ENCODE measurements around the gene NEK1.
"Not testable (repeated sequence)": the region's sequence is repeated elsewhere in the genome, so short reads cannot be mapped to it uniquely, and the experiment has no call there.

Gene NEK1

DNA sequence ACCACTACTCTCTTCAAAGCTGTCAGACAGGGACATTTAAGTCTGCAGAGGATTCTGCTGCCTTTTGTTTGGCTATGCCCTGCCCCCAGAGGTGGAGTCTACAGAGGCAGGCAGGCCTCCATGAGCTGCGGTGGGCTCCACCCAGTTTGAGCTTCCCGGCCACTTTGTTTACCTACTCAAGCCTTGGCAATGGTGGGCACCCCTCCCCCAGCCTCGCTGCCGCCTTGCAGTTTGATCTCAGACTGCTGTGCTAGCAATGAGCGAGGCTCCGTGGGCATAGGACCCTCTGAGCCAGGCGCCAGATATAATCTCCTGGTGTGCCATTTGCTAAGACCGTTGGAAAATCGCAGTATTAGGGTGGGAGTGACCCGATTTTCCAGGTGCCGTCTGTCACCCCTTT is 112.5 kb downstream of the NEK1 start:
- not testable (repeated sequence) for DNase-seq (ENCODE audit: low read depth in 3 of 3)

DNA sequence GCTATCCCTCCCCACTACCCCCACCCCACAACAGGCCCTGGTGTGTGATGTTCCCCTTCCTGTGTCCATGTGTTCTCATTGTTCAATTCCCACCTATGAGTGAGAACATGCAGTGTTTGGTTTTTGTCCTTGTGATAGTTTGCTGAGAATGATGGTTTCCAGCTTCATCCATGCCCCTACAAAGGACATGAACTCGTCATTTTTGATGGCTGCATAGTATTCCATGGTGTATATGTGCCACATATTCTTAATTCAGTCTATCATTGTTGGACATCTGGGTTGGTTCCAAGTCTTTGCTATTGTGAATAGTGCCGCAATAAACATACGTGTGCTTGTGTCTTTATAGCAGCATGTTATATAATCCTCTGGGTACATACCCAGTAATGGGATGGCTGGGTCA is 118.1 kb downstream of the NEK1 start:
- DNase-seq (ENCODE audit: low read depth in 3 of 3): not testable (repeated sequence)

DNA sequence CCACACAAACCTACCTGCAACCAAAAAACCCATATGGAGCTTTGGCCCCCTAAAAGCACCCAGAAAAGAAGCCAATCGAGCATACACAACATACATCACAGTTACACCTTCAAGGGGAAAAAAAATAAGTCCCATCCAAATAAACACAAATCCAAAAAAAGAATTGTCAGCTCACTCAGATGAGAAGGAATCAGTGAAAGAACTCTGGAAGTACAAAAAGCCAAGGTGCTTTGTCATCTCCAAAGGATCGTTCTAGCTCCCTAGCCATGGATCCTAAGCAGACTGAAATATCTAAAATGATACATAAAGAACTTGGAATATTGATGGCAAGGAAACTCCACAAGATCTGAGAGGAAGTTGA is 119.2 kb downstream of the NEK1 start:
- DNase-seq (ENCODE audit: low read depth in 3 of 3): no peak

GRCh38 chr4:169492436-169493163 is 119.8 kb downstream of the NEK1 start:
- peak in 1 of 3 experiments; percentile 11 for DNase-seq (ENCODE audit: low read depth in 3 of 3)

GRCh38 chr4:169491211-169491610 is 121.2 kb downstream of the NEK1 start:
- no peak for DNase-seq (ENCODE audit: low read depth in 3 of 3)

- DNase-seq (ENCODE audit: low read depth in 3 of 3): no peak
Observed at GRCh38 chr4:169489306-169489705, 123.1 kb downstream of the NEK1 start.

DNA sequence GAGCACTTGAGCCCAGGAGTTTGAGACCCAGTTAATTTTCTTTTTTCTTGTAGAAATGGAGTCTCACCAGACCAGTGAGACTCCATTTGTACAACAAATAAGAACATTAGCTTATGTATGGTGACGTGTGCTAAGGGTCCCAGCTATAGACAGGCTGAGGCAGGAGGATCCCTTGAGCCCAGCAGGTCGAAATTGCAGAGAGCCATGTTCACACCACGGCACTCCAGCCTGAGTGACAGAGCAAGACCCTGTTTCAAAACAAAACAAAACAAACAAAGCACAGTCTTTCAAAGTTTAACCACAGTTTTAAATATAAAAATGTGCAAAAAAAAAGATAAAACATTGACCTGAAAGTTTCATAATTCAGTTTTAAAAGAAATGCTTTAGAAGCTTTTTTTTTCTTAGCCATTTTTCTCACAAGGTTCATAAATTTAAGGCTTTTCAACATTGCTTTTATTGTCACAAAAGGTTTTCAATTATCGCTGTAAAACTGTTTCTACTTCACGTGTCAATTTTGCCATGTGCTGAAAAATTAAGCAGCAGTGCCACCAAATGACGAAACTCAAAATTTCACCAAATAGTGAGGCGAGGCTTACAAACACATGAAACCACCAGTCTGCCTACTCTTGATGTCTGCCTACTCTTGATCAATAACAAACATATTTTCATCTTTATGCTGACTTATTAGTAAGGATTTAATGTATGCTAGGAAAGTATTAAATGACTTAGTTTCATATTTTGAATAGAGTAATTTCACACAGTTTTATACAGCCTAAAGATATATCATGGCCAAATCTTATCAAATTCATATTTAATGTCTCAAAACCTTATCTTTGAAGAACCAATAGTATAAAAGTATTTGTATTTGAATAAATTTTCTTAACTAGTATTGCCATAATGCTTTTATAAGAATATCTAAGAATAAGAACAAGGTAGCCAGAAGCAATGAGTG is 126.3 kb downstream of the NEK1 start:
- DNase-seq (ENCODE audit: low read depth in 3 of 3): no peak

- DNase-seq (ENCODE audit: low read depth in 3 of 3): no peak
Observed at GRCh38 chr4:169485086-169485485, 127.3 kb downstream of the NEK1 start.

DNA sequence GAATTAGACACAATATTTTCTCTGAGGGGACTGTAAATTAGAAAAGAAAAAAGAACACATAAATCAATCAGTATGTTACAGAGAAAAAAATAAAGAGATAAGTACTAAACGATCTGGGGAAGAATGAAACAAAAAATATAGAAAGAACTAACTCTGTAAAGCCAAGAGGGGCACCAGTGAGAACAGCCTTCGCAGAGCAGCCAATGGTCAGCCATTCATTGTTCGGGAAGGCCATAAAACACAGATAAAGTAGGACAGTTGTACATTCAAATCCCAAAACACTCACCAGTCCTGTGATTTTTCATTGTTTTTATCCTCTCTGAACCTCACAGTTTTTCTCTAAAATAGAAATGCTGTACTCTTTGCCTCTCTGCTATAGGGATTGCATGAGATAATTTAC is 127.9 kb downstream of the NEK1 start:
- no peak for DNase-seq (ENCODE audit: low read depth in 3 of 3)

DNA sequence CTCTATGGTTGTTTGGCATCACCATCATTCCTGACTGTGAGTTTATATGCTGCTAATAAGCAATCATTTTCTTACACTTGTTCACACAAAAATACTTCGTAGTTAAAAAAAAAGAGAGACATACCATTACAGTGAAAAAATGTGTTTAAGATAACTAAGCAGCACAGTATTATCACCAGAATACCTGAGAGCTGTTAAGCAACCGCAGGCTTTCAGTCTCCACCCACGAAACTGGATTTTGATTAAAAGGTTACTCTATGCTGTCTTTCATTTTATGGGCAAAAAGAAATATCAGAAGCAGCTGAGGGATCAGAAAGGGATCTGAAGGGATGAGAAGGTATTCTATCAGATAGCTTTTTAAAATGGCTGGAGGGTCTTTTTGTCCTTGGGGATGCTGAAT is 148.3 kb downstream of the NEK1 start:
- DNase-seq (ENCODE audit: low read depth in 3 of 3): no peak

DNA sequence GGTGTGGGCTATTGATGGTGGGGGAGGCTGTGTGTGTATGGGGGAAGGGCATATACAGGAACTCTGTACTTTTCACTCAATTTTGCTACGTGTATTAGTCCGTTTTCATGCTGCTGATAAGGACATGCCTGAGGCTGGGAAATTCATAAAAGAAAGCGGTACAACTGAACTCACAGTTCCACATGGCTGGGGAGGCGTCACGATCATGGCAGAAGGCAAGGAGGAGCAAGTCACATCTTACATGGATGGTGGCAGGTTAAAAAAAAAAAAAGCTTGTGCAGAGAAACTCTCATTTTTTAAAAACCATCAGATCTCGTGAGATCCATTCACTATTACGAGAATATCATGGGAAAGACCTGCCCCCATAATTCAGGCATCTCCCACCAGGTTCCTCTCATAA is 152.3 kb downstream of the NEK1 start:
- no peak for DNase-seq (ENCODE audit: low read depth in 3 of 3)

GRCh38 chr4:169458575-169458974 is 153.8 kb downstream of the NEK1 start:
- no peak for DNase-seq (ENCODE audit: low read depth in 3 of 3)

DNA sequence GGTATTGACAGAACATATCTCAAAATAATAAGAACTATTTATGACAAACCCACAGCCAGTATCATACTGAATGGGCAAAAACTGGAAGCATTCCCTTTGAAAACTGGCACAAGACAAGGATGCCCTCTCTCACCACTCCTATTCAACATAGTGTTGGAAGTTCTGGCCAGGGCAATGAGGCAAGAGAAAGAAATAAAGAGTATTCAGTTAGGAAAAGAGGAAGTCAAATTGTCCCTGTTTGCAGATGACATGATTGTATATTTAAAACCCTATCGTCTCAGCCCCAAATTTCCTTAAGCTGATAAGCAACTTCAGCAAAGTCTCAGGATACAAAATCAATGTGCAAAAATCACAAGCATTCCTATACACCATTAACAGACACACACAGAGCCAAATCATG is 159.7 kb downstream of the NEK1 start:
- not testable (repeated sequence) for DNase-seq (ENCODE audit: low read depth in 3 of 3)

GRCh38 chr4:169448935-169449334 is 163.4 kb downstream of the NEK1 start:
- DNase-seq (ENCODE audit: low read depth in 3 of 3): not testable (repeated sequence)

DNA sequence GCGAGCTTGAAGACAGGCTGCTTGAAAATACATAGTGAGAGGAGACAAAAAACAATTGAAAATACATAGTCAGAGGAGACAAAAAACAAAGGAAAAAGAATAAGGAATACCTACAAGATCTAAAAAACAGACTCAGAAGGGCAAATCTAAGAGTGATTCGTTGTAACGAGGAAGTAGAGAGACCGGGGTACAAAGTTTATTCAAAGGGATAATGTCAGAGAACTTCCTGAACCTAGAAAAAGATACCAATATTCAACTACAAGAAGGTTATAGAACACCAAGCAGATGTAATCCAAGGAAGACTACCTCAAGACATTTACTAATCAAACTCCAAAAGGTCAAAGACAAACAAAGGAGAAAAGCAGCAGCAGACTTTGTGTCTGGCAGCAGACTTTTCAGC is 165.6 kb downstream of the NEK1 start:
- no peak for DNase-seq (ENCODE audit: low read depth in 3 of 3)

- no peak for DNase-seq (ENCODE audit: low read depth in 3 of 3)
Observed at GRCh38 chr4:169443748-169444147, 168.6 kb downstream of the NEK1 start.

GRCh38 chr4:169440446-169440845 is 171.9 kb downstream of the NEK1 start:
- no peak for DNase-seq (ENCODE audit: low read depth in 3 of 3)

DNA sequence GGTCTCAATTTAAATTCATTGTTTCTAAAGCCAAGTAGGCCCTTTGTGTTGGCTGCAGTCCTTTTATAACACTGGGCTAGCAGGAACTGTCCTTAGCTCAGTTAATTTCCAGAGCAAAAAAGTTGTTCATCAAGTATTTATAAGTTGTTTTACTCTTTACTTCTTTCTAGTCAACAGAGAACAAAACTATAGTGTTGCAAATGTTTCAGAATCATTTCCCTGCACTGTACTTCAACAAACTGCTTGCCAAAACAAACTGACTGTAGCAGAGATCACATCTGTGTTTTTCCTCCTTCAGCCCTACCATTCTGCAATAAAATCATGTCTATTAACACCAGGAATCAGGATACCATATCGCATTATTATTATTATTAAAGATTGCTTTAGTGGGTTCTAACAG is 173.1 kb downstream of the NEK1 start:
- DNase-seq (ENCODE audit: low read depth in 3 of 3): no peak

DNA sequence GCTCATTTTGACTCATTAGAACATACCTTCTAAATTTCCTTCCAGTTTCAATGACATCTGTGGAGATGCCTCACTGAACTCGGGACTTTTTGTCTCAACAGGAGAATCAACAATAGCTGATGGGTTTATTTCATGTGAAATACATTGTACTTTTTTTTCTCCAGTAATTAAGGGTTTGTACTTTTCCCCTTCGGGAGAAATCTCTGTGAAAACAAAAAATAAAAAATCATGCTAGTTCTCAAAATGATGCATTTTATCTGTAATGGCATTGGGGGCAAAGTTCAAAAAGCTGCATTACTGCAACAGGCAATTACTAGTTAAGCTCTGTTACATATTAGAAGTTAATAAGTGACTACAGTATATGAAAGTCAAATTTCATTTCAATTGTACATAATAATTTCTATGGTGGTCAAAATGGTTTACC is 174.3 kb downstream of the NEK1 start:
- DNase-seq (ENCODE audit: low read depth in 3 of 3): no peak

GRCh38 chr4:169437299-169438047 is 174.9 kb downstream of the NEK1 start:
- no peak for DNase-seq (ENCODE audit: low read depth in 3 of 3)

DNA sequence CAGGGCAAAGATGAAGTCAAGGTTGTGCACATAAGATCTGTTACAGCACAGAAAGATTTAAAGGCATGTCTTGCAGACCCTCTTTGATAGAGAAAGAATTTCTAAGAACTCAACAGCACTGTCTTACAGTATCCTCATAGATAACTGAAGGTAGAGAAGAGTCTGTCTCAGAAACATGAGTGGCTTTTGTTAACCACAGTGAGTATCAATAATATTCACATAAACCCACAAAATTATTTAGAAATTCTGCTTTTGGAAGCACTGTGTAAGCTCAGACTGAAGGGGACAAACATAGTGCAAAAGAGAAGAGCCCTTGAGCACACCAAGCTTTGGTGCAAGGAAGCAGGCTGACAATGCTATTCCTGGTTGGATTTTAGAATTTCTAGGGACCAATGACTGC is 175.6 kb downstream of the NEK1 start:
- DNase-seq (ENCODE audit: low read depth in 3 of 3): no peak

- no peak for DNase-seq (ENCODE audit: low read depth in 3 of 3)
Observed at GRCh38 chr4:169428376-169428775, 184.0 kb downstream of the NEK1 start.

Data from stimulated activated CD4-positive, alpha-beta T cell treated with anti-CD3 and anti-CD28 coated beads, TNF-alpha, amount 100 ng/mL, for 24 hours (primary cell).